HG02852 (cell line): ENCODE measurements around the gene EHBP1L1.
"Not testable (repeated sequence)": the region's sequence is repeated elsewhere in the genome, so short reads cannot be mapped to it uniquely, and the experiment has no call there.

ENCODE experiments used
- ATAC-seq: cut with Tn5 transposase; IDR thresholded peaks from one replicate; pipeline ENCODE4 v1.9.1; 2021; ENCODE audit warnings: mild to moderate bottlenecking, moderate library complexity; ENCODE audit not compliant: unreplicated experiment

EHBP1L1 gene

DNA sequence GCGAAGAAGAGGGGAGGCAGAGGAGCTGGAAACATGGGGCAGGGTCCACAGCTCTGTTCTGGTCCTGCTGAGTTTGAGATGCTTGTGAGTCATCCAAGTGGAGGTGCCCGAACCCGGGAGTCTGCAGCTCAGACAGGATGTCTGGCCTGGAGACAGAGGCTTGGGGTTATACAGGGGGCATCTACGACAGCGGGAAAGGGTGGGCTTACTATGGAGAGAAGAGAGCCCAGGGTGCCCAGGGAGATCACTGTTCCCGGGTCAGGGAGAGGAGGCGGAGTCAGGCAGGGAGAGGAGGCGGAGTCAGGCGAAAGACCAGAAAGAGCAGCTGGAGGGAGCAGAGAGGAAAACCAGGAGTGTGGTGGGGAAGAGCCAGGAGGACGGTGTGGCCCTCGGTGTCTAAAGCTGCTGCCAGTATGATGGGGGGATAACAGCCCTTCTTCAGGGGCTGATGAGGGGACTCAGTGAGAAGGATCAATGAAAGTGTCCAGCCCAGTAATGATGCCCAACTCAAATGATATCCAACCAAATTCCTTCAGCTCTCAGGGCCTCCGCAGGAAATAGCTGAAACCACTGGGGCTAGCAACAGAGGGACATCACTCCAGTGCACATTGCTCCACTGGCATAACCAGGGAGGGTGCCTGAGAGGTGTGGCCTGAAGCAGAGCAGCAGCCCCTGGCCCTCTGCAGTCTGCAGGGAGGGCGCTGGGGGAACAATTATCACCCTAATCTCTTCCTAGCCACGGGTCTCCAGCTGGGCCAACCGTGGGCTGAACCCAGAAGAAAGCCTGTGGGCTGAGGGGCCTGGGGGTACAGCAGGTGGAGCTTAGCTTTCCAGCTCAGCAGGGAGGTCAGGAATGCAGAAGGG is 15.1 kb upstream of the EHBP1L1 start:
- ATAC-seq = no peak

DNA sequence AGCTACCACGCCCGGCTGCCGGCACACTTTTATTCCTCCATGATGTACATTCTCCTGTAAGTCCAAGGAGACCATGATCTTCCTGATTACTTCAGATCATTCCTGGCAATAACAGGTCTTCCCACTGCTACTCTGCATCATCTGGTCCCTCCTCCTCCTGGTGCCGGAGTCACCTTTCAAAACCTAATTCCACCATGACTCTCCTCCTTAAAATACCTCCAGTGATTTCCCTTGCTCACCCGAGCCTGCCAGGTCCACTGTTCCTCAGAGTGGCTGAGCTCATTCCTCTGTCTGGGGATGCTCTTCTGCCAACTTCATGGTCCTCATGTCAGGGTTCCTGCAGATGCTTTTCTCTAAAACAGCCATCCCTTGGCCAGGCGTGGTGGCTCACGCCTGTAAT is 13.8 kb upstream of the EHBP1L1 start:
- no peak for ATAC-seq

DNA sequence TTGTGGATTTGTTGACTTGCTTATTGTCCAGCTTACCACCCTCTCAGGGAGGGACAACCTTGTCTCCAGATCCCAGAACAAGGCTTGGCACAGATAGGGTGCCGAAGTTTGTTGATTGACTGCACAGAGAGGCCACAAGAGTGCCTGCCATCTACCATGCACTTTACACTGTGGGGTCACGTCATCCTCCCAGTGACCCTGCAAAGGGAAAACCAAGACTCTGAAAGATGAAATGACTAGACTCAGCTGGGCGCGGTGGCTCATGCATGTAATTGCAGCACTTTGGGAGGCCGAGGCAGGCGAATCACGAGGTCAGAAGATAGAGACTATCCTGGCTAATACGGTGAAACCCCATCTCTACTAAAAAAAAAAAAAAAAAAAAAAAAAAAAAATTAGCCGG is 13.1 kb upstream of the EHBP1L1 start:
- ATAC-seq = no peak

DNA sequence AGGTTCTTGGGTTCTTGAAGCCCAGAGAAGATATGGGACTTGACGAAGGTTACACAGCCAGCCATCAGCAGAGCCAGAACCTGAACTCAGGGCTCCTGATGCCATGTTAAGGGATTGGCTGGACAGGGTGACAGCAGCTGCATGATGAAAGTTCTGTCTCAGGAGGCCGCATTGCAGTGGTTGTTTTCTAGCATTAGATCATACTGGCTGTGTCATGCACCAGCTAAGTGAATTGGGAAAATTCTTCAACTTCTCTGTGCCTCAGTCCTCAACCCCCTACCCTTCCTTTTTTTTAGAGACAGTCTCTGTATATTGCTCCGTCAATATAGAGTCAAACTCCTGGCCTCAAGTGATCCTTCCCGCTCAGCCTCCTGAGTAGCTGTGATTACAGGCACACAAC is 12.3 kb upstream of the EHBP1L1 start:
- no peak for ATAC-seq

DNA sequence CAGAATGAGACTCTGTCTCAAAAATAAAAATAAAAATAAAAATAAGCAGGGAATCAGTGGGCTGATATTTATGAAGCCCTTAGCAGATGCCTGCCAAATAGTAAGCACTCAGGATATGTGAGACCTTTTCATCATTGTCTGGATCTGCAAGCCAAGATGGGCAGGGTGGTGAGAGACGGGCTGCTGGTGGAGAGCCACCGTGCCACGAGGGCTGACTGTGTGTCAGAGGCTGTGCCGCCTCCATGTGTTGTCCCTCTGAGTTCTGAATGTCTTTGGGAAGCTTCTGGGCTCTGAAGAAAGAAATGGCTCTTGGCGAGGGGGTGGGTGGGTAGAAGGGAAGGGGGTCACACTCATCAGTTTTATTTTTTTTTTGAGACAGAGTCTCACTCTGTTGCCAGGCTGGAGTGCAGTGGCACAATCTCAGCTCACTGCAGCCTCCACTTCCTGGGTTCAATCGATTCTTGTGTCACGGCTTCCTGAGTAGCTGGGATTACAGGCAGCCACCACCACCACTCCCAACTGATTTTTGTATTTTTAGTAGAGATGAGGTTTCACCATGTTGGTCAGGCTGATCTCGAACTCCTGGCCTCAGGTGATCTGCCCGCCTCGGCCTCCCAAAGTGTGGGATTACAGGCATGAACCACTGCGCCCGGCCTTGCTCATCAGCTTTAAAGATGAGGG is 10.8 kb upstream of the EHBP1L1 start:
- ATAC-seq = not testable (repeated sequence)

DNA sequence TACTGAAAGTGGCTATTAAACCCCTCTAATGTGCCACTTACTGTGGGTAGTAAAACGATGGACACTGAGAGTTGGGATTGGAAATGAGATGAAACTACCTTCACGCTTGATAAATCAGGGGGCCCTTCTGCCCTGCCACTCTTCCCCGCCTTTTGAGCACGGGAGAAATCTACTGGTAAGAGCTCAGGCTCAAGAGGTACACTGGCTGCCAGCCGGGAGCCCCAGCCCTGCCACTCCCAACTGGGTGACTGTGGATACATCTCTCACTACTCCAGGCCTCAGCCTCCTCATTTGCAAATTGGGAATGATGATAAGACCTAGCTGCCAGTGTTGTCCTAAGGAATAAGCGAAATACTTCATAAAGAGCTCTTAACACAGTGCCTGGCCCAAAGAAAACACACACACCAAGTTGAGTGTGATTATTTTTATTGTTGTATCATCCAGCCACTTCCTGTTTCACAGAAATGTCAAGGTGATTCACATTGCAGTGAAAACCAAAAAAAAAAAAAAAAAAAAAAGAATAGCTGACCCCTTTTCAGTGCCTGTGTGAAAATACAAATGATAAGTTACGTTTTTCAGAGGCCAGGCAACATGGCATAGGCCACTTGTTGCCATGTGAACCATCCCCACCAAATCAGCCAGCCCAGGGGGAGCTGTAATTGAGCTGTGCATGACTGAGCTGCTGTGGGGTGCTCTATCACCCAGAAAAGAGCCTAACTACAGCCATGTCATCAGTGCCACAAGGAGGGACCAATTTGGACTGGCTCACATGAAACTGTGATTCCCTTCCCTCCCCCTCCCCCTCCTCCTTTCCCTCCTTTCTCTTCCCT is 10.0 kb upstream of the EHBP1L1 start:
- ATAC-seq = no peak

DNA sequence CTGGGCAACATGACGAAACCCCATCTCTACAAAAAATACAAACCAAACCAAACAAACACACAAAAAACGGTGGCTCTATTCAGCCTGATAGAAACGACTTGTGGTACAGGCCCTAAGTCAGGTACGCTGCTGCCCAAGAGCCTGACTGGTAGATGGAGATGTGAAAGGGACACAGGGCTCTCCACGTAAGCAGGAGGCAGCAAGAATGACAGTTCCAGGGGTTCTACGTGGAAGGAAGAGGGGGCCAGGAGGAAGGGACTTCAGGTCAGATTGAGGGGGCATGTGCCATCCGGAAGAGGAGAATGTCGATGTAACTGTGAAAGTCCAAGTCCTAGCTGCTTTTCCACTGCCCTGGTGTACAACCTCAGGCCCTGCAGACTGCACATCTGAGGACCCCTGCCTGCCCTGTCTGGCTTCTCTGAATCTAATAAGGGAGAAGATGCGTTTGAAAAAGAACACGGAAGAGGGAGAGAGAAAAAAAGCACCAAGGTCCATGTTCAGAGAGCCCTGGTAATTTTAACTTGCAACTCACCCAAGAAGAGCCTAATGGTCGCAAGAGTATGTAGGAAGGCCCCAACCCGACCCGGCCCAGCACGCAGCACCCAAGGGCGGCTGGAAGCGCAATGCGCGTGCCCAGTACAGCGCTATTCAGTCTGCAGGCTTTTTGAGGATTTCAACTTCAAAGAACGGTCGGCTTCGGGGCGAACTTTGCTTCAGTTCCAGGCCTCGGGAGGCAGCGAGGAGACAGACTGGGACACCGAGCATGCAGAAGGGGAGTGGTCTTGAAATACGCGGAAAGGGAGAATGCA is 6.5 kb upstream of the EHBP1L1 start:
- peak; percentile 6 for ATAC-seq

DNA sequence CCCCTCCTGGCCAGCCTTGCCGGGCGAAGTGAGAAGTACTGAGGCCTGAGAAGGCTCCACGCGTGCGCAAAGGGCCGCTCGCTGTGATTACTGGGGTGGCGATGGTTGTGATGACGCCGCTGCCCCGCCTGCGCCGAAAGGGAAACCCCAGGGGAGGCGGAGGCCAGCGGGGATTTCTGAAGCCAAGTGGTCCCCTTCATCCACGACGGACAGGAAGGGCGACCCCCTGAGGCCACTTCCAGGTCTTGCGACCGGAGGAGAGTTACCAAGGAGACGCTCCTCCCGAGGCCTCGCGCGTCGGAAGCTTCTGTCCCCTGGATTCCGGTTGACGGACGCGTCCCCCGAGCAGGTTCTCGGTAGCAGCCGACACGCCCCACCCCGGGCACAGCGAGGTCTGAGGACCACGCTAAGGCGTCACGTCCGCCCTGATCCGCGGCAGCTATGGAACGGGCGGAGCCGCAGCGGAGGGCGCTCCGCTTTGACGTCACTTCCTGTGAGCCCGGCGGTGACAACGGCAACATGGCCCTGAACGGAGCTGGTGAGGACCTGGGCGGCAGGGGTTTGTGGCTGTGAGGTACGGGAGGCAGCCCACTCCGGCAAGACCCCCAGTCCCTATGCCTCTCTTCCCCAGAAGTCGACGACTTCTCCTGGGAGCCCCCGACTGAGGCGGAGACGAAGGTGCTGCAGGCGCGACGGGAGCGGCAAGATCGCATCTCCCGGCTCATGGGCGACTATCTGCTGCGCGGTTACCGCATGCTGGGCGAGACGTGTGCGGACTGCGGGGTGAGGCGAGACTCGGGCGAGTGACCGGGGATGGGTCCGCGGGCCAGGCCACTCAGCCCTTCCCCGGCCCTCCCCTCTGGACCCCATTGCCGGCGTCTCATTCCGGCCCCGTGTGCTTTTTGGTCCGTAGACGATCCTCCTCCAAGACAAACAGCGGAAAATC is 5.6 kb upstream of the EHBP1L1 start, which contains the start of gene ZNRD2:
Gene ZNRD2 (plus strand): TSS at position 505 of the 946 bp plus-strand sequence. CDS start 15 bp downstream, at position 520.
- ATAC-seq = peak; percentile 63

DNA sequence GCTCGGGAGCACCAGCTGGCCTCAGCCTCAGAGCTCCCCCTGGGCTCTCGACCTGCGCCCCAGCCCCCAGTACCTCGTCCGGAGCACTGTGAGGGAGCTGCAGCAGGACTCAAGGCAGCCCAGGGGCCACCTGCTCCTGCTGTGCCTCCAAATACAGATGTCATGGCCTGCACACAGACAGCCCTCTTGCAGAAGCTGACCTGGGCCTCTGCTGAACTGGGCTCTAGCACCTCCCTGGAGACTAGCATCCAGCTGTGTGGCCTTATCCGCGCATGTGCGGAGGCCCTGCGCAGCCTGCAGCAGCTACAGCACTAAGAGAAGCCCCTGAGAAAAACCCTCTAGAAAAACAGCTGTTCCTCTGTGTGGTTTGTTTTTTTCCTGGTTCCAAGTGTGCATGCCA is 4.4 kb upstream of the EHBP1L1 start:
- ATAC-seq = no peak

DNA sequence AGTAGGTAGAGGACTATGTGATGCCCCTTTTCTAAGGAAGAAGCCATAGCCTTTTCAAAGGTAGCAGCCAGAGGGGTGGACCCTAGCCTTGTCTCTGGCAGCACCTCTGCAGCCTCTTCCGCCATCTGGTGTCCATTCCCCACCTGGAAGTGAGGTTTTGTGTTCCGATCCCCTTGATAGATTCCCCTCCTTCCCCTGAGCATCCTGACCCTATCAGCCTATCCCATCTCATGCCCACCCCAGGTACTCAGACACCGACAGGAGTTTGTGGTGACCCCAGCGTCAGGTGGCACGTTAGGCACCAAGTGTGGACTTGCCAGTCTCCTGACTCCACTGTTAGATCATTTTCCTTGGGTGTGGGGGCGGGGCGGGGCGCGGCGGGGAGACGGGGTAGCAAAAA is 3.9 kb upstream of the EHBP1L1 start:
- no peak for ATAC-seq

DNA sequence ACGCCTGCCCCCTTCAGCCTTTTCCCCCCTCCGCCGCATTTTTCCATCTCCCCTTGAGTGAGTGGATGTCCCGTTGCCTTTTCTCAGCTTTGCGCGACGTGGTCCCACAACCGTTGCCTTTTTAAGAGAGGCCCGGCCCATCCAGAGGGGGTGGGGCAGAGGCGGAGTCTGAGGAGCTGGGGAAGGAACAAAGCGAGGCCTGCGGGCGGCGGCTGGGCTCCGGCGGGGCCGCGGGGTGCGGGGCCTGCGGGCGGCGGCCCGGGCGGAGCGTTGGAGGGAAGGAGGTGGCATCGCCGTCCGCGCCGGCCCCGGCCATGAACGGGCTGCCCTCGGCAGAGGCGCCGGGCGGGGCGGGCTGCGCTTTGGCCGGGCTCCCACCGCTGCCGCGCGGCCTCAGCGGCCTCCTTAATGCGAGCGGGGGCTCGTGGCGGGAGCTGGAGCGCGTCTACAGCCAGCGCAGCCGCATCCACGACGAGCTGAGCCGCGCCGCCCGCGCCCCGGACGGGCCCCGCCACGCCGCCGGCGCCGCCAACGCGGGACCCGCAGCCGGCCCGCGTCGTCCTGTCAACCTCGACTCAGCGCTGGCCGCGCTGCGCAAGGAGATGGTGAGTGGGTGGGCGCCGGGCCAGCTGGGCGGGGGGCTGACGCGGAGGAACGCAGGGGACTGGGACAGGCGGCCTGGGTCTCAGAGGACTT is 3.3 kb upstream of the EHBP1L1 start, which contains the start of gene FAM89B:
Gene FAM89B (plus strand): TSS at position 183 of the 696 bp plus-strand sequence. CDS start 132 bp downstream, at position 315.
- no peak for ATAC-seq

DNA sequence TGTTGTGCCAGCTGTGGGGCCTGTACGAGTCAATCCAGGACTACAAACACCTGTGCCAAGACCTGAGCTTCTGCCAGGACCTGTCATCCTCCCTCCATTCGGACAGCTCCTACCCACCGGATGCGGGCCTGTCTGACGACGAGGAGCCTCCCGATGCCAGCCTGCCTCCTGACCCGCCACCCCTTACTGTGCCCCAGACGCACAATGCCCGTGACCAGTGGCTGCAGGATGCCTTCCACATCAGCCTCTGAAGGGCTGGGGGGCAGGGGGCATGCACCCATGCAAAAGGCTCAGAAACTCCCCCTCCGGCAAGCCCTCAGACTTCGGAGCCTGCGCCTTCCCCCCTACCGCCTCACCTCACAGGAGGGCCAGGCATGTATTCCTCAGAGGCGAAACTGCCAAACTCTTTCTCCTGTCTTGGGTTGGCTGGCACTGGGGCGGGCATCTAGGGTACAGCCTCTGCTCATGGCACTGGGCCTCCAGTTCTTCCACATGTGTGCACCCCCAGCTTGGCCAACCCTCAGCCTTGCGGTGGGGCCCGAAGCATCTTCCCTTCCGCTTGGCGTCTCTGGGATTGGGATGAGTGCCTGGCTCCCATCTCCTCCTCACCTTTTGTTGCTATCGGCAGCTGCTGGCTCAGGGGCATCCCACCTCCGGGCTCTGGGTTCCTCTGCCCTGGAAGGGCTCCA is 2.3 kb upstream of the EHBP1L1 start:
- no peak for ATAC-seq

DNA sequence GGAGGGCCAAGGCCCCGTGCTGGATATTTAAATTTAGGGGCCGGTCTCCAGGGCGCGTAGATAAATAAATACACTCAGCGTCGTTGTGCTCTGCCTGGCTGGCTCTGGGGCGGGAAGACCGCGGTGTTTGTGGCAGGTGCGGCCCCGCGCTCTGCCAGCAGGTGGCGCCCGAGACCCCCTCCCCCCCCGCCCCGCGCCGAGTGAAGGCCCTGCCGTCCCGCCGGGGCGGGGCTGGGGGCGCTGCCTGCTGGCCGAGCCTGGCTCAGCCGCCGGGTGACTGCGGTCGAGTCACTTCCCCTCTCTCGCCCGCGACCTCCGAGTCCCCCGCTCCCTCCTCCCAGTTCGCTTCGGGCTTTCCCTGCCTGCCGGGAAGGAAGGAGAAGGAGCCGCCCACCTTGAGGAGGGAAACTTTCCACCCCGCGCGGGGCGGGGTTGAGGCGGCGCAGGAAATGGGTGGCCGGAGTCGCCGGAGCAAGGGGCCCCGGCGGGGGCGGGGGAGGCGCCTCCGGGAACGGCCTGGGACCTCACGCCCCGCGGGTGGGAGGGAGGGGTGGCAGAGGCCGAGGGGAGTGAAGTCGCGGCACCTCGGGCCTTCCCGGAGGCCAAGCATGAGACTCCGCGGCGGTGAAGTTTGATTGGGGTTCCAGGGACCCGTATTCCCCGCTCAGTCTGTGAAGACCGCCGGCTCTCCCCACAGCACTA is 1.6 kb upstream of the EHBP1L1 start:
- peak; percentile 23 for ATAC-seq

DNA sequence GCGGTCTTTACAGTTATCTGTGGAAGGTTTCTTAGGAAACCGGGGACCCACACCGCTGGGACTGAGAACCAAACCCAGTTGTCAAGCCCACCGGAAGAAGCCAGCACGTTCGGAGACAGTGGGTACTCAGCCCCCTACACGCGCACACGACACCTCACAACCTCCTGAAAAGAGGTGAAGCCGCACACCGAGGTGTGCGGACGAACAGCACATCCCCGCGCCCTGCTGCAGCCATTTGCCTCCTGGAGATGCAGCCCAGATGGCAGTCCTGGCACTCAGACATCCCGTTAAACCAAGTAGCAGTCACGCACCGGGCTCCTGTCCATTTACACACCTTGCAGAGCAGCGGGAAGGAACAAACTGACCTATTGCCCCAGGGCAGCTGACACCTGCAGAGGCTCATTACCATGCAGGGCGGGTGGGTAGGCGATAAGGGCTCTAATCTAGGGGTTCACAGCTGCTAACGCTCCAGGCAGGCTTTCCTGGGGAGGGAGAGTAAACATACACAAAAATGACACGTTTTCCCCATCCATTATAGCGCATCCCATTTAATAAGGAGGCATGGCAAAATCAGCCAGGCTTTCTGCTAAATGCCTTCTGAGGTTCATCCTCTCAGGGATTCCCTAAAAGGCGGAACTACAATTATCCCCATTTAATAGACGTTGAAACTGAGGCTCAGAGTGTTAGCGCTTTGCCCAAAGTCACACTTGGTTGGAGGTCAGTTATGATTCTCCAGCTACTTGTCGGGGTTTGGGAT is 864 bp upstream of the EHBP1L1 start:
- no peak for ATAC-seq

DNA sequence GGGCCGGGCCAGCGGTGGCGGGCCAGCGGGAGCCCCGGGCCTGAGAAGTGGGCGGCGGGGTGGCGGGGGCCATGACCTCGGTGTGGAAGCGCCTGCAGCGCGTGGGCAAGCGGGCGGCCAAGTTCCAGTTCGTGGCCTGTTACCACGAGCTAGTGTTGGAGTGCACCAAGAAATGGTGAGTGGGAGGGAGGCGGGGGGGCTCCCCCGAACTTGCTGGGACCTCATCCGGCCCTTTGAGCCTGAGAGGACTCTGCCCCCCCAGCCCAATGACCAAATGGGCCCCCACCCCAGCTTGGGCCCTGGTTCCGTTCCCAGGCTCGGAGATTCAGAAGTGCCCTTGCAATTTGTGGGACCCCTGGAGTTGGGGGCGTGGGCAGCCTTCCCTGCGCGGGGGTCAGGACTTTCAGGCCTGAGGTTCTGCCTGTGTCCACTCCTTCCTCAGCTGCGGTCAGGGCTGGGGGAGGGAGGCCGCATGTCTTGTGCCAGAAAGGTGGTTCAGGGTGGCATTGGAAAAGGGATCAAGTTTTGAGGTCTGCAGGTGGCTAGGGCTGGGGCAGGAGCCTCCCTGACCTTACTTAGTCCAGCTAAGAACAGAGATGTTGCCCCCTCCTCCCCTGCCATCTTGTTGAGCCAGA is 496 bp downstream of the EHBP1L1 start:
- no peak for ATAC-seq
